Peyer's patch (tissue), 4 donors: ENCODE results near the gene RNF213.

ENCODE experiments used
- POLR2A ChIP-seq, 2 donors: fragments of 450-650 bp; IDR thresholded peaks; one replicate each; pipeline ENCODE4 v1.5.1; 2017; ENCODE audit warnings: antibody characterized with exemption in 2 of 2, mild to moderate bottlenecking in 2 of 2, moderate library complexity in 2 of 2
- TF ChIP-seq, protein P1 (sequence below), 6 experiments: fragments of 450-650 bp in 4 of 6; fragments of 200-600 bp in 2 of 6; sonication (generic) in 1 of 6; IDR thresholded peaks; one replicate each; pipeline ENCODE4 v1.5.1; 2017 to 2019; ENCODE audit warnings: antibody characterized with exemption in 6 of 6, mild to moderate bottlenecking in 3 of 6, moderate library complexity in 1 of 6

DNA sequence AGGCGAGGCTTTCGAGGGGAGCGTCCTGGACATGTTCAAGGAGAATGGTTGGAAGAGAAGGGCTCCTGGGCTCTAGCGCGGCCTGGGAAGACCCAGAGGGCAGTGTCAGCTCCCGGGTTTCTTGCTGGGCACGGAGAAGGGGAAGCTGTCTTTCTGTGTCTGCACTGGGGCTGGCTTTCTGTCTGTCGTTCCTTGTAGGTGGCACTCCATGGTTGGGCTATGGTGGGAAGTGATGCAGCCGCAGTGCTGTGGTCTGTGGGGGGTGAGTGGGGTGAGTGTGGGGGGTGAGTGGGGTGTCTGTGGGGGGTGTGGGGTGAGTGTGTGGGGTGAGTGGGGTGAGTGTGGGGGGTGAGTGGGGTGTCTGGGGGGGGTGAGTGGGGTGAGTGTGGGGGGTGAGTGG is 13.7 kb downstream of the RNF213 start:
- TF ChIP-seq, protein P1, sequence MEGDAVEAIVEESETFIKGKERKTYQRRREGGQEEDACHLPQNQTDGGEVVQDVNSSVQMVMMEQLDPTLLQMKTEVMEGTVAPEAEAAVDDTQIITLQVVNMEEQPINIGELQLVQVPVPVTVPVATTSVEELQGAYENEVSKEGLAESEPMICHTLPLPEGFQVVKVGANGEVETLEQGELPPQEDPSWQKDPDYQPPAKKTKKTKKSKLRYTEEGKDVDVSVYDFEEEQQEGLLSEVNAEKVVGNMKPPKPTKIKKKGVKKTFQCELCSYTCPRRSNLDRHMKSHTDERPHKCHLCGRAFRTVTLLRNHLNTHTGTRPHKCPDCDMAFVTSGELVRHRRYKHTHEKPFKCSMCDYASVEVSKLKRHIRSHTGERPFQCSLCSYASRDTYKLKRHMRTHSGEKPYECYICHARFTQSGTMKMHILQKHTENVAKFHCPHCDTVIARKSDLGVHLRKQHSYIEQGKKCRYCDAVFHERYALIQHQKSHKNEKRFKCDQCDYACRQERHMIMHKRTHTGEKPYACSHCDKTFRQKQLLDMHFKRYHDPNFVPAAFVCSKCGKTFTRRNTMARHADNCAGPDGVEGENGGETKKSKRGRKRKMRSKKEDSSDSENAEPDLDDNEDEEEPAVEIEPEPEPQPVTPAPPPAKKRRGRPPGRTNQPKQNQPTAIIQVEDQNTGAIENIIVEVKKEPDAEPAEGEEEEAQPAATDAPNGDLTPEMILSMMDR (IDR thresholded peaks at IDR 0.05), result no peak
- no peak for TF ChIP-seq POLR2A (IDR thresholded peaks at IDR 0.05)
